Neuronal stem cell (in vitro differentiated cells): ENCODE results near the gene TGFB2.

Source experiments
- DNase-seq: peaks from one replicate; pipeline ENCODE4 v3.0.0-alpha.2; 2013; ENCODE audit warnings: low spot score
- H2AFZ ChIP-seq: one replicate; pipeline ENCODE4 v1.6.1; 2013; ENCODE audit warnings: mild to moderate bottlenecking, low read length, inconsistent platforms
- H2AK5ac ChIP-seq: 2 replicates; pipeline ENCODE4 v1.6.1; 2013; ENCODE audit warnings: low read depth, mild to moderate bottlenecking, inconsistent platforms, low read length, moderate library complexity, mixed read lengths
- H2BK120ac ChIP-seq: 2 replicates; pipeline ENCODE4 v1.6.1; 2013; ENCODE audit warnings: low read depth, mild to moderate bottlenecking, inconsistent platforms, low read length, moderate library complexity, mixed read lengths
- H2BK12ac ChIP-seq: one replicate; pipeline ENCODE4 v1.6.1; 2013; ENCODE audit warnings: low read length, inconsistent platforms
- H2BK15ac ChIP-seq: 2 replicates; pipeline ENCODE4 v1.6.1; 2013; ENCODE audit warnings: mild to moderate bottlenecking, low read length, inconsistent platforms, mixed read lengths
- H2BK5ac ChIP-seq: one replicate; pipeline ENCODE4 v1.6.1; 2013; ENCODE audit warnings: inconsistent platforms, mild to moderate bottlenecking, low read length, moderate library complexity
- H3K14ac ChIP-seq: one replicate; pipeline ENCODE4 v1.6.1; 2013; ENCODE audit warnings: low read length, inconsistent platforms
- H3K18ac ChIP-seq: 2 replicates; pipeline ENCODE4 v1.6.1; 2013; ENCODE audit warnings: low read length, inconsistent platforms
- H3K23ac ChIP-seq: 2 replicates; pipeline ENCODE4 v1.6.1; 2013; ENCODE audit warnings: low read depth, mild to moderate bottlenecking, mixed read lengths, low read length, inconsistent platforms; ENCODE audit not compliant: poor library complexity
- H3K27ac ChIP-seq: replicated peaks from 3 replicates; pipeline ENCODE4 v1.5.1; 2013; ENCODE audit warnings: low read length, inconsistent platforms
- H3K27me3 ChIP-seq, 3 experiments: 2 replicates each; pipeline ENCODE4 v1.6.1; 2013; ENCODE audit warnings: low read length in 3 of 3, mild to moderate bottlenecking in 2 of 3, inconsistent platforms in 1 of 3, low read depth in 1 of 3, mixed read lengths in 1 of 3, moderate library complexity in 1 of 3; ENCODE audit not compliant: control insufficient read depth in 3 of 3, insufficient read depth in 3 of 3
- H3K36me3 ChIP-seq, 2 donors: replicated peaks in 1 of 2; 2 replicates each; pipeline ENCODE4 v1.6.1; 2013; ENCODE audit warnings: low read length in 2 of 2; ENCODE audit not compliant: control insufficient read depth in 2 of 2, insufficient read depth in 2 of 2
- H3K4ac ChIP-seq: 2 replicates; pipeline ENCODE4 v1.6.1; 2013; ENCODE audit warnings: inconsistent platforms, mild to moderate bottlenecking, low read length, moderate library complexity
- H3K4me1 ChIP-seq, 2 donors: 1 replicate in 1 of 2; 2 replicates in 1 of 2; pipeline ENCODE4 v1.6.1; 2013; ENCODE audit warnings: low read length in 2 of 2, low read depth in 1 of 2; ENCODE audit not compliant: control insufficient read depth in 2 of 2, insufficient read depth in 1 of 2
- H3K4me2 ChIP-seq: one replicate; pipeline ENCODE4 v1.6.1; 2013; ENCODE audit warnings: mild to moderate bottlenecking, low read length, inconsistent platforms; ENCODE audit not compliant: insufficient read depth, poor library complexity, severe bottlenecking
- H3K4me3 ChIP-seq, 2 donors: 2 replicates each; pipeline ENCODE4 v1.5.1; 2013; ENCODE audit warnings: low read length in 2 of 2, mild to moderate bottlenecking in 2 of 2, inconsistent platforms in 1 of 2, moderate library complexity in 1 of 2
- H3K79me1 ChIP-seq: one replicate; pipeline ENCODE4 v1.6.1; 2013; ENCODE audit warnings: low read depth, mild to moderate bottlenecking, inconsistent platforms, low read length, moderate library complexity
- H3K9ac ChIP-seq: one replicate; pipeline ENCODE4 v1.6.1; 2013; ENCODE audit warnings: mild to moderate bottlenecking, low read depth, low read length, inconsistent platforms; ENCODE audit not compliant: poor library complexity
- H3K9me3 ChIP-seq, 2 donors: replicated peaks in 1 of 2; 2 replicates each; pipeline versions ENCODE3 to v1.6.1; 2013; ENCODE audit warnings: low read length in 2 of 2, mild to moderate bottlenecking in 2 of 2, inconsistent platforms in 1 of 2, low read depth in 1 of 2, mixed read lengths in 1 of 2, moderate library complexity in 1 of 2; ENCODE audit not compliant: control insufficient read depth in 2 of 2, insufficient read depth in 1 of 2
- H4K8ac ChIP-seq: one replicate; pipeline ENCODE4 v1.6.1; 2013; ENCODE audit warnings: low read depth, mild to moderate bottlenecking, inconsistent platforms, low read length, moderate library complexity
- H4K91ac ChIP-seq: one replicate; pipeline ENCODE4 v1.6.1; 2013; ENCODE audit warnings: low read length, low read depth, mild to moderate bottlenecking, inconsistent platforms; ENCODE audit not compliant: poor library complexity
- WGBS, 2 donors: extraction: QIAGEN DNeasy Blood & Tissue Kit; methylation state at CpG; one replicate each; pipeline ENCODE4 v1.1.7; 2013; ENCODE audit warnings: missing lambda C conversion rate in 2 of 2, mixed read lengths in 1 of 2; ENCODE audit not compliant: insufficient read length in 2 of 2, insufficient replicate concordance in 1 of 2; ENCODE audit errors: extremely low coverage in 2 of 2; 5-methylcytosine and 5-hydroxymethylcytosine counted together

TGFB2 gene

DNA sequence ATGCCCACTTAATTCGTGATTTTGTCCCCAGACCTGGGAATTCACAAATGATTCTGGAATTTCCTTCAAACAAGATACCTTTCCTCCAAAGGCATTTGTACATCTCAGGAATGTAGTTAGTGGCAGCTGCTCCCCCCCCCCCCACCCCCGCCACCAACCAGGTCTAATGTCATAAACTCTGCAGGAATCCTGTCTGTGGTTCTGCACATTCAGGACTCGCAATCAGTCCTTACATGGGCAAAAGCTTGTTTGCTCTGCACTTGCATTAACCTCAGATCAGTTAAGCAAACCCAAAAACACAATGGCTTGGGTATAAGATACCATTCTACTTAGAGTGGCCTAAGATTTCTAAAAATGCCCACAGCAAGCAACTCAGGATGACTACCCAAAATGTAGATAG is 143.8 kb downstream of the TGFB2 start:
- Histone ChIP-seq H2AK5ac (no peak overlapping the region), H3K23ac (no peak overlapping the region), H4K8ac (no peak overlapping the region), H3K9me3 (no peaks in the 10 kb centered on the region), H3K4me2 (no peak overlapping the region), H3K27me3 (no peaks in the 10 kb centered on the region), H2BK15ac (no peak overlapping the region), H2AFZ (no peak overlapping the region), H3K4me3 (no peak overlapping the region), H3K9ac (no peak overlapping the region), H4K91ac (no peak overlapping the region), H3K27ac (no peak overlapping the region), H3K18ac (no peak overlapping the region), H3K4ac (no peak overlapping the region), H2BK12ac (no peak overlapping the region), H2BK5ac (no peak overlapping the region), H2BK120ac (no peak overlapping the region), H3K36me3 (no peaks in the 10 kb centered on the region), H3K14ac (no peak overlapping the region), H3K4me1 (peaks cover 6 to 12% of the 10 kb centered on the region in 2 donors), H3K79me1 (no peaks in the 10 kb centered on the region)
- WGBS, 2 donors, result no CpG with 5 or more reads among the region's 3 CpGs
- DNase-seq, result no peak

DNA sequence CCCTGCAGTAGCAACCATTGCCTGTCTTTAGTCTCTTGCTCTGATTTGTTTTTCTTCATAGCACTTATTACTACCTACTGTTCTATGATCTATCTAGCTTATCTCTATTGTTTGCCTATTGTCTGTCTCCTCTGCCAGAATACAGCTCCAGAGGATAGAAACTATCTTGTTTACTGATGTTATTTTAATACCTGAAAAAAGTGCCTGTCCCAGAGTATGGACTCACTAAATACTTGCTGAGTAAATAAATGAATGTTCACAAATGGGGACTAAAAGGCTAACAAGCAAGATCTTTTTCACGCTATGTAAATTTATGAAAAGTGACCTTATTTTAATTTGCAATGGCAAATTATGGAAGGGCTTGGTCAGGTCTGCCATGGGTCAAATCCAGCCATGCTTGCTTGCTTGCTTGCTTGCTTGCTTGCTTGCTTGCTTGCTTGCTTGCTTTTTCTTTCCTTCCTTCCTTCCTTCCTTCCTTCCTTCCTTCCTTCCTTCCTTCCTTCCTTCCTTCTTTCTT is 145.3 kb downstream of the TGFB2 start:
- no peak overlapping the region for H2BK12ac ChIP-seq
- no peak overlapping the region for H3K14ac ChIP-seq
- no peaks in the 10 kb centered on the region for H3K79me1 ChIP-seq
- H2AK5ac ChIP-seq, result no peak overlapping the region
- no peak overlapping the region for H2BK120ac ChIP-seq
- no peak overlapping the region for H3K23ac ChIP-seq
- H2BK15ac ChIP-seq, result no peak overlapping the region
- no peaks in the 10 kb centered on the region for H3K36me3 ChIP-seq
- WGBS, 2 donors, result no CpG with 5 or more reads among the region's 1 CpG
- no peak overlapping the region for H3K4me3 ChIP-seq
- DNase-seq, result no peak
- no peaks in the 10 kb centered on the region for H3K9me3 ChIP-seq
- no peak overlapping the region for H2BK5ac ChIP-seq
- H3K4me1 ChIP-seq, result peaks cover 15 to 26% of the 10 kb centered on the region in 2 donors
- no peak overlapping the region for H4K91ac ChIP-seq
- H4K8ac ChIP-seq, result no peak overlapping the region
- no peak overlapping the region for H3K4ac ChIP-seq
- no peak overlapping the region for H3K18ac ChIP-seq
- H3K27me3 ChIP-seq, result no peaks in the 10 kb centered on the region
- peak overlapping the region; percentile 62 for H2AFZ ChIP-seq
- no peak overlapping the region for H3K4me2 ChIP-seq
- H3K9ac ChIP-seq, result no peak overlapping the region
- no peak overlapping the region for H3K27ac ChIP-seq

DNA sequence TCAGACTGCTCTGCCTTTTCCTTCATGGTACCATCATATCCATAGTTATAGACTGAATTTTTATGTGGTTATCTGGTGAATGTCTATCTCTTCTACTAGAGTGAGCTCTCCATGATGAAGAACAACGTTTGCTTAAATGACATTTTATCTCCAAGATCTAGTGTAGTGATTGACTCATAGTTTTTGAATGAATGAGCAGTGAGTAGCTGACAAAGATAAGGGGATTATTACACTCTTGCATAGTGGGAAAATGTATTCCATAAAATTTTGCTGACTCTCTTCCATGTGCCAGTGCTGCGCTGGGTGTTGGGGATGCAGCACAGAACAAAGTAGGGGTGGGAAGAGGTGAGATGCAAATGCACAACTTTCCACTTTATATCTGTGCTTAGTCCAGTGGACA is 147.7 kb downstream of the TGFB2 start:
- no peak overlapping the region for H3K9ac ChIP-seq
- H3K23ac ChIP-seq, result no peak overlapping the region
- no peaks in the 10 kb centered on the region for H3K36me3 ChIP-seq
- H3K27me3 ChIP-seq, result no peaks in the 10 kb centered on the region
- no peak overlapping the region for H2AFZ ChIP-seq
- H2BK5ac ChIP-seq, result no peak overlapping the region
- H3K4me3 ChIP-seq, result no peak overlapping the region
- H3K4ac ChIP-seq, result no peak overlapping the region
- H3K14ac ChIP-seq, result no peak overlapping the region
- no peak overlapping the region for H4K8ac ChIP-seq
- H3K4me1 ChIP-seq, result peaks cover 18 to 30% of the 10 kb centered on the region in 2 donors
- H3K18ac ChIP-seq, result no peak overlapping the region
- no CpG with 5 or more reads among the region's 2 CpGs for WGBS, 2 donors
- no peak for DNase-seq
- H3K79me1 ChIP-seq, result no peaks in the 10 kb centered on the region
- H4K91ac ChIP-seq, result no peak overlapping the region
- H2BK12ac ChIP-seq, result no peak overlapping the region
- no peak overlapping the region for H2BK120ac ChIP-seq
- peak overlapping the region; percentile 26 for H3K27ac ChIP-seq
- H2BK15ac ChIP-seq, result no peak overlapping the region
- H2AK5ac ChIP-seq, result no peak overlapping the region
- no peak overlapping the region for H3K4me2 ChIP-seq
- no peaks in the 10 kb centered on the region for H3K9me3 ChIP-seq

DNA sequence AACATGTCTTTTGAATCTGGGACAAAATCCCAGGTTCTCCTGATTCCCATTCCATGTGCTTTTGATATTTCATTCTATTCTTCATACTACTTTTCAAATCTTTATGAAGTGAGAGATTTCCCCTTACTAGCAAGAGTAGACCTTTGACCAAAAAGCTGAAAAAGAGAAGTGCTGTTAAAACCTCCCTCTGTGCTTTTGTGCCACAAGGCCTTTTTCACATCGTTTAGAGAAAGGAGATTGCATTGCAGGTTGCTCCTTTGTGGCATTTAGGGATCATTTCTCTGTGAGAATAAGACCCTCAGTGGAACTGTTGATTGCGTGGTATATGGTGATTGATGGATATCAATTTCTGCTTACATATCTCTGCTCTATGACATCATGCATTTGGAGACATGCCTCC is 148.8 kb downstream of the TGFB2 start:
- H2BK15ac ChIP-seq, result no peak overlapping the region
- no peaks in the 10 kb centered on the region for H3K79me1 ChIP-seq
- no peaks in the 10 kb centered on the region for H3K27me3 ChIP-seq
- H3K9ac ChIP-seq, result no peak overlapping the region
- H3K4me3 ChIP-seq, result no peak overlapping the region
- H4K91ac ChIP-seq, result no peak overlapping the region
- H2BK12ac ChIP-seq, result no peak overlapping the region
- no CpG with 5 or more reads among the region's 2 CpGs for WGBS, 2 donors
- DNase-seq, result peak; percentile 21
- no peak overlapping the region for H3K4ac ChIP-seq
- no peak overlapping the region for H3K23ac ChIP-seq
- H2AFZ ChIP-seq, result peak overlapping the region; percentile 77
- no peak overlapping the region for H2BK120ac ChIP-seq
- no peak overlapping the region for H3K14ac ChIP-seq
- no peaks in the 10 kb centered on the region for H3K9me3 ChIP-seq
- H3K4me2 ChIP-seq, result no peak overlapping the region
- no peak overlapping the region for H2AK5ac ChIP-seq
- no peak overlapping the region for H3K18ac ChIP-seq
- H4K8ac ChIP-seq, result no peak overlapping the region
- no peak overlapping the region for H2BK5ac ChIP-seq
- no peaks in the 10 kb centered on the region for H3K36me3 ChIP-seq
- H3K4me1 ChIP-seq, result peaks cover 17 to 27% of the 10 kb centered on the region in 2 donors
- peak overlapping the region; percentile 88 for H3K27ac ChIP-seq
